GM12878 (cell line): ENCODE results near the gene COPZ2. TPM values are rescaled to one million over a fixed set of nuclear protein-coding genes. Genes with fewer than 3 reads are reported as not detected.

Source experiments
- BACH1 ChIP-seq: fragments of 450-650 bp; IDR thresholded peaks from 2 replicates; pipeline ENCODE4 v1.6.1; 2017; ENCODE audit warnings: mild to moderate bottlenecking, borderline replicate concordance
- CEBPB ChIP-seq, 2 experiments: fragments of 150-350 bp in 1 of 2; IDR thresholded peaks; 2 replicates each; pipeline ENCODE4 v1.6.1; 2012 to 2014; ENCODE audit warnings: low read depth in 2 of 2, low read length in 2 of 2, borderline replicate concordance in 1 of 2, inconsistent platforms in 1 of 2
- CHD2 ChIP-seq: IDR thresholded peaks from 2 replicates; pipeline ENCODE4 v1.6.1; 2011; ENCODE audit warnings: low read depth, low read length, improper control_type of control experiment, borderline replicate concordance
- CREM ChIP-seq: IDR thresholded peaks from 2 replicates; pipeline ENCODE4 v1.6.1; 2014; ENCODE audit warnings: antibody characterized with exemption, low read depth
- FOXM1 ChIP-seq: IDR thresholded peaks from 2 replicates; pipeline ENCODE4 v1.6.1; 2012; ENCODE audit warnings: low read depth, mild to moderate bottlenecking, inconsistent platforms, low read length, moderate library complexity
- IKZF1 ChIP-seq: fragments of 450-650 bp; conservative IDR thresholded peaks from 2 replicates; pipeline ENCODE4 v1.6.1; 2017; ENCODE audit warnings: antibody characterized with exemption, mild to moderate bottlenecking
- KLF5 ChIP-seq: fragments of 450-650 bp; IDR thresholded peaks from 2 replicates; pipeline ENCODE4 v1.6.1; 2014; ENCODE audit warnings: mild to moderate bottlenecking; ENCODE audit not compliant: partially characterized antibody
- LARP7 ChIP-seq: fragments of 450-650 bp; IDR thresholded peaks from 2 replicates; pipeline ENCODE4 v1.6.1; 2017; ENCODE audit warnings: mild to moderate bottlenecking
- MTA3 ChIP-seq: IDR thresholded peaks from 2 replicates; pipeline ENCODE4 v1.6.1; 2012; ENCODE audit warnings: low read length, inconsistent platforms, borderline replicate concordance
- NFYB ChIP-seq: IDR thresholded peaks from 2 replicates; pipeline ENCODE4 v1.6.1; 2011; ENCODE audit warnings: low read depth, mild to moderate bottlenecking, low read length, improper control_type of control experiment, moderate library complexity; ENCODE audit not compliant: insufficient read depth
- NR2C1 ChIP-seq: fragments of 450-650 bp; IDR thresholded peaks from 2 replicates; pipeline ENCODE4 v1.6.1; 2017; ENCODE audit warnings: antibody characterized with exemption, mild to moderate bottlenecking, moderate library complexity
- RB1 ChIP-seq: fragments of 450-650 bp; formaldehyde crosslinking; IDR thresholded peaks from 2 replicates; pipeline ENCODE4 v1.6.1; 2017; ENCODE audit warnings: mild to moderate bottlenecking, borderline replicate concordance
- SMAD1 ChIP-seq: fragments of 450-650 bp; IDR thresholded peaks from 2 replicates; pipeline ENCODE4 v1.6.1; 2018; ENCODE audit warnings: mild to moderate bottlenecking, low read depth; ENCODE audit not compliant: partially characterized antibody
- SPI1 ChIP-seq: IDR thresholded peaks from 2 replicates; pipeline ENCODE4 v1.6.1; 2011; ENCODE audit warnings: low read depth, mild to moderate bottlenecking, low read length, moderate library complexity, borderline replicate concordance; ENCODE audit not compliant: insufficient read depth
- SRF ChIP-seq, 2 experiments: IDR thresholded peaks; 2 replicates each; pipeline ENCODE4 v1.6.1; 2011; ENCODE audit warnings: low read depth in 2 of 2, low read length in 2 of 2, mild to moderate bottlenecking in 1 of 2, moderate library complexity in 1 of 2
- TCF12 ChIP-seq: IDR thresholded peaks from 2 replicates; pipeline ENCODE4 v1.6.1; 2011; ENCODE audit warnings: low read depth, mild to moderate bottlenecking, low read length
- TCF3 ChIP-seq: IDR thresholded peaks from 2 replicates; pipeline ENCODE4 v1.6.1; 2012; ENCODE audit warnings: low read depth, mild to moderate bottlenecking, low read length, borderline replicate concordance; ENCODE audit not compliant: insufficient read depth
- YBX1 ChIP-seq: fragments of 450-650 bp; IDR thresholded peaks from 2 replicates; pipeline ENCODE4 v1.6.1; 2016; ENCODE audit warnings: antibody characterized with exemption
- YY1 ChIP-seq: IDR thresholded peaks from 2 replicates; pipeline ENCODE4 v1.6.1; 2011; ENCODE audit warnings: low read depth, mild to moderate bottlenecking, low read length
- ZNF24 ChIP-seq: fragments of 450-650 bp; IDR thresholded peaks from 2 replicates; pipeline ENCODE4 v1.6.1; 2017; ENCODE audit warnings: antibody characterized with exemption, mild to moderate bottlenecking
- ZNF622 ChIP-seq: fragments of 450-650 bp; IDR thresholded peaks from 2 replicates; pipeline ENCODE4 v1.6.1; 2017; ENCODE audit warnings: mild to moderate bottlenecking, inconsistent platforms
- polyA plus RNA-seq, 11 experiments: library from polyadenylated mRNA; depleted of rRNA in 4 of 11; unstranded in 6 of 11; stranded (reverse) in 5 of 11; fragments of >200 nt; fragmentation: Nextera tagmentation in 4 of 11; fragmentation: Illumina TruSeq in 1 of 11; extraction: Ambion mirVana in 4 of 11; extraction: Trizol in 1 of 11; gene quantifications; 1 replicate in 1 of 11; 2 replicates in 10 of 11; pipeline versions ENCODE4 v1.2.1 to v1.2.3, GENCODE V29; 2011 to 2016; ENCODE audit warnings: inconsistent platforms in 2 of 11, missing spikeins in 2 of 11, low read depth in 1 of 11
- total RNA-seq, 4 experiments: library from RNA; depleted of rRNA in 3 of 4; stranded (reverse); fragments of >200 nt in 3 of 4; fragmentation: Illumina TruSeq in 1 of 4; extraction: Trizol in 1 of 4; gene quantifications; 2 replicates each; pipeline versions ENCODE4 v1.2.1 to v1.2.3, GENCODE V29; 2013 to 2021
- TF ChIP-seq, protein P1 (sequence below): fragments of 450-650 bp; IDR thresholded peaks from 2 replicates; pipeline ENCODE4 v1.6.1; 2014; ENCODE audit warnings: mild to moderate bottlenecking
- TF ChIP-seq, protein P2 (sequence below), 3 experiments: IDR thresholded peaks in 2 of 3; conservative IDR thresholded peaks in 1 of 3; 2 replicates each; pipeline ENCODE4 v1.5.1; 2011; ENCODE audit warnings: low read depth in 3 of 3, low read length in 3 of 3, mild to moderate bottlenecking in 3 of 3, control low read depth in 2 of 3, moderate library complexity in 2 of 3, inconsistent platforms in 1 of 3, mixed read lengths in 1 of 3; ENCODE audit not compliant: control insufficient read depth in 2 of 3, insufficient read depth in 1 of 3; ENCODE audit errors: extremely low read depth in 1 of 3
- TF ChIP-seq, protein P3 (sequence below): fragments of 450-650 bp; IDR thresholded peaks from 2 replicates; pipeline ENCODE4 v1.6.1; 2017; ENCODE audit warnings: mild to moderate bottlenecking
- TF ChIP-seq, protein P4 (sequence below): fragments of 450-650 bp; IDR thresholded peaks from 2 replicates; pipeline ENCODE4 v1.6.1; 2016; ENCODE audit warnings: mild to moderate bottlenecking

Gene COPZ2
- total and polyA plus RNA-seq, 10 of the 15 experiments (the other 5 are each of a cell fraction or from before 2014, with no cell fraction given), result 0.20 to 4.3 (median 2.6) TPM

DNA sequence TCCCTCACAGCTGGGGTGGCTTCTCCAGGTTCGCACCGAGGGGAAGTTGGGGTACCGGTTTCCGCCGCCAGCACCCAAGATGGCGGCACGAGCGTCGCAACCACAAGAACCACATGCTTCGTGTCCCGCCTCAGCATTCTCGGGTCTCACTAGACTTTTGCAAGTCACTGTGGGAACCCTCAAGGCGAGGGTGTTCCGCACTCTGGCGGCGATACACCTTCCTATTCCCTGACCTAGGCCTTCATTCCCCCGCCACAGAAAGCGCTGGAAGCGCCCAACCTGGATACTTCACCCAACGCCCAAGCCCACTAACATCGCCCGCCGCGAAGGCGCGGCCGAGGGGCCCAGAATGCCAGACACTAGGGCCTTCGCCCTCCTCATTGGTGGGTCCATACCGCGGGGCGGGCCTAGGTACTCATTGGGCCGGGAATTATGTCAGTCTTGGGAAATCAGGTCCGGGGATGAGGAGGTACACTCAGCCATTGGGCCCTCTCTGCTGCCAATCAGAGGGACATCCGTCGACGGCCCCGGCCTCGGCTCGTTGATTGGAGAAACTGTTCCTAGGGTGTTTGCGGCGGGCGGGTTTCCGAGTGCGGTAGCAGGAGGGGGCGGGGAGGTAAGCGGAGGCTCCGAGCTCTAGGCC, 10.3 kb upstream of the COPZ2 start, which contains the start of gene NFE2L1 (continued):
- TF ChIP-seq LARP7, result peak; percentile 94
- TF ChIP-seq, protein P1, sequence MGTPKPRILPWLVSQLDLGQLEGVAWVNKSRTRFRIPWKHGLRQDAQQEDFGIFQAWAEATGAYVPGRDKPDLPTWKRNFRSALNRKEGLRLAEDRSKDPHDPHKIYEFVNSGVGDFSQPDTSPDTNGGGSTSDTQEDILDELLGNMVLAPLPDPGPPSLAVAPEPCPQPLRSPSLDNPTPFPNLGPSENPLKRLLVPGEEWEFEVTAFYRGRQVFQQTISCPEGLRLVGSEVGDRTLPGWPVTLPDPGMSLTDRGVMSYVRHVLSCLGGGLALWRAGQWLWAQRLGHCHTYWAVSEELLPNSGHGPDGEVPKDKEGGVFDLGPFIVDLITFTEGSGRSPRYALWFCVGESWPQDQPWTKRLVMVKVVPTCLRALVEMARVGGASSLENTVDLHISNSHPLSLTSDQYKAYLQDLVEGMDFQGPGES, result peak; percentile 90
- TF ChIP-seq, protein P2, sequence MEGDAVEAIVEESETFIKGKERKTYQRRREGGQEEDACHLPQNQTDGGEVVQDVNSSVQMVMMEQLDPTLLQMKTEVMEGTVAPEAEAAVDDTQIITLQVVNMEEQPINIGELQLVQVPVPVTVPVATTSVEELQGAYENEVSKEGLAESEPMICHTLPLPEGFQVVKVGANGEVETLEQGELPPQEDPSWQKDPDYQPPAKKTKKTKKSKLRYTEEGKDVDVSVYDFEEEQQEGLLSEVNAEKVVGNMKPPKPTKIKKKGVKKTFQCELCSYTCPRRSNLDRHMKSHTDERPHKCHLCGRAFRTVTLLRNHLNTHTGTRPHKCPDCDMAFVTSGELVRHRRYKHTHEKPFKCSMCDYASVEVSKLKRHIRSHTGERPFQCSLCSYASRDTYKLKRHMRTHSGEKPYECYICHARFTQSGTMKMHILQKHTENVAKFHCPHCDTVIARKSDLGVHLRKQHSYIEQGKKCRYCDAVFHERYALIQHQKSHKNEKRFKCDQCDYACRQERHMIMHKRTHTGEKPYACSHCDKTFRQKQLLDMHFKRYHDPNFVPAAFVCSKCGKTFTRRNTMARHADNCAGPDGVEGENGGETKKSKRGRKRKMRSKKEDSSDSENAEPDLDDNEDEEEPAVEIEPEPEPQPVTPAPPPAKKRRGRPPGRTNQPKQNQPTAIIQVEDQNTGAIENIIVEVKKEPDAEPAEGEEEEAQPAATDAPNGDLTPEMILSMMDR (IDR thresholded peaks at IDR 0.05 in 2 of 3, conservative IDR thresholded peaks at IDR 0.05 in 1 of 3; ENCODE audit: control insufficient read depth in 2 of 3, extremely low read depth in 1 of 3, insufficient read depth in 1 of 3, low read depth in 3 of 3, low read length in 3 of 3), result no peak
- TF ChIP-seq CHD2, result peak; percentile 94; the same call in 1 of the 2 replicates
- TF ChIP-seq NR2C1, result peak; percentile 32; the same call in 1 of the 2 replicates
- TF ChIP-seq CEBPB (IDR thresholded peaks at IDR 0.05; ENCODE audit: borderline replicate concordance in 1 of 2, low read depth in 2 of 2, low read length in 2 of 2), result no peak
- TF ChIP-seq BACH1, result 0 out of 2 replicates have a peak, but pooled peaks have one; percentile 82
- TF ChIP-seq KLF5, result peak; percentile 76
- TF ChIP-seq SPI1, result peak; percentile 48; the same call in 1 of the 2 replicates
- no peak for TF ChIP-seq ZNF24
- TF ChIP-seq MTA3, result no peak
- peak; percentile 68 for TF ChIP-seq SMAD1
- TF ChIP-seq, protein P3, sequence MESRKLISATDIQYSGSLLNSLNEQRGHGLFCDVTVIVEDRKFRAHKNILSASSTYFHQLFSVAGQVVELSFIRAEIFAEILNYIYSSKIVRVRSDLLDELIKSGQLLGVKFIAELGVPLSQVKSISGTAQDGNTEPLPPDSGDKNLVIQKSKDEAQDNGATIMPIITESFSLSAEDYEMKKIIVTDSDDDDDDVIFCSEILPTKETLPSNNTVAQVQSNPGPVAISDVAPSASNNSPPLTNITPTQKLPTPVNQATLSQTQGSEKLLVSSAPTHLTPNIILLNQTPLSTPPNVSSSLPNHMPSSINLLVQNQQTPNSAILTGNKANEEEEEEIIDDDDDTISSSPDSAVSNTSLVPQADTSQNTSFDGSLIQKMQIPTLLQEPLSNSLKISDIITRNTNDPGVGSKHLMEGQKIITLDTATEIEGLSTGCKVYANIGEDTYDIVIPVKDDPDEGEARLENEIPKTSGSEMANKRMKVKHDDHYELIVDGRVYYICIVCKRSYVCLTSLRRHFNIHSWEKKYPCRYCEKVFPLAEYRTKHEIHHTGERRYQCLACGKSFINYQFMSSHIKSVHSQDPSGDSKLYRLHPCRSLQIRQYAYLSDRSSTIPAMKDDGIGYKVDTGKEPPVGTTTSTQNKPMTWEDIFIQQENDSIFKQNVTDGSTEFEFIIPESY, result no peak
- TF ChIP-seq YY1, result peak; percentile 98
- TF ChIP-seq, protein P4, sequence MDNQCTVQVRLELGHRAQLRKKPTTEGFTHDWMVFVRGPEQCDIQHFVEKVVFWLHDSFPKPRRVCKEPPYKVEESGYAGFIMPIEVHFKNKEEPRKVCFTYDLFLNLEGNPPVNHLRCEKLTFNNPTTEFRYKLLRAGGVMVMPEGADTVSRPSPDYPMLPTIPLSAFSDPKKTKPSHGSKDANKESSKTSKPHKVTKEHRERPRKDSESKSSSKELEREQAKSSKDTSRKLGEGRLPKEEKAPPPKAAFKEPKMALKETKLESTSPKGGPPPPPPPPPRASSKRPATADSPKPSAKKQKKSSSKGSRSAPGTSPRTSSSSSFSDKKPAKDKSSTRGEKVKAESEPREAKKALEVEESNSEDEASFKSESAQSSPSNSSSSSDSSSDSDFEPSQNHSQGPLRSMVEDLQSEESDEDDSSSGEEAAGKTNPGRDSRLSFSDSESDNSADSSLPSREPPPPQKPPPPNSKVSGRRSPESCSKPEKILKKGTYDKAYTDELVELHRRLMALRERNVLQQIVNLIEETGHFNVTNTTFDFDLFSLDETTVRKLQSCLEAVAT, result peak; percentile 98
- TF ChIP-seq IKZF1, result peak; percentile 87
- TF ChIP-seq TCF12, result 0 out of 2 replicates have a peak, but pooled peaks have one; percentile 54
- 0 out of 4 replicates have a peak, but pooled peaks of 1 of the 2 experiments have one; percentile 2 for TF ChIP-seq SRF (IDR thresholded peaks at IDR 0.05; ENCODE audit: low read depth in 2 of 2, low read length in 2 of 2)
- no peak for TF ChIP-seq ZNF622
- TF ChIP-seq YBX1, result no peak
- no peak; the same call in 1 of the 2 replicates for TF ChIP-seq FOXM1
- peak; percentile 88; the same call in 1 of the 2 replicates for TF ChIP-seq RB1
- TF ChIP-seq CREM, result peak; percentile 79
- peak; percentile 97 for TF ChIP-seq NFYB
- TF ChIP-seq TCF3, result peak; percentile 67; the same call in 1 of the 2 replicates
